NCI-H128 (cell line): ENCODE measurements around the gene FBXL17.

Source experiments
- DNase-seq: peaks from one replicate; lab custom pipeline; 2025; ENCODE audit not compliant: unreplicated experiment; lab: John Stamatoyannopoulos, UW

The FBXL17 gene

DNA sequence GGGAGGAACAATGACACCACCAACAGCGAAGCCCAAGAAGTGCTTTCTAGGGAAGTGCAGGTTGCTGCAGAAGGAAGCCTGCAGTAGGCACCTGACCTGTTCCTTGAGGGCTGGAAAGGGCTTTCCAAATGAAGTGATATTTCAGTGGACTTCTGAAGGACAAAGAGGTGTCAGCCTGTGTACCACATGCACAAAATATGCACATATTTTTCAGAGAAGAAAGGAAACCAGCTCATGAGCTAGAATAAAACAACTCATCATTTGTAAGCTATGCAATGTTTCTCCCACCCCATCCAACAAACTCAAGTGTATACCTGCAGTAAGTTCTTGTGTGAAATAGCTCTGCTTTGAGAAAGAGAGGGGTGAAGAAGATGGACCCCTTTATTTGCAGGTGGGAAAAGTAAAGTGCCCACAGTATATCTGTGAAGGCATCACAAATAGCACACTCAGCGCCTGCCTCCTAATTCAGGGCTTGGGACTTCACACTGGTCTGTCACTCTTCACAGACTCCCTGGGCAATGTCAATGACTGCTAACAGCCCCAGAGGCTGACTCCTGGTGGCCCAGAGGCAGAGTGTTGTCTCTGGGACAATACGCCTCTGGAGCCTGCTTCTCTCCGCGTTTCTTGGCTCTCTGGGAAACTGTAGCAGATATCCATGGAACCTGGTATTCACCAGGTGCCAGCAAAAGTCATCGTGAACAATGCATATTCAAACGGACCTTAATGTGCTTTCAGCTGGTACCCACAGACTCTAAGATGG, 513.1 kb downstream of the FBXL17 start:
- no peak for DNase-seq

DNA sequence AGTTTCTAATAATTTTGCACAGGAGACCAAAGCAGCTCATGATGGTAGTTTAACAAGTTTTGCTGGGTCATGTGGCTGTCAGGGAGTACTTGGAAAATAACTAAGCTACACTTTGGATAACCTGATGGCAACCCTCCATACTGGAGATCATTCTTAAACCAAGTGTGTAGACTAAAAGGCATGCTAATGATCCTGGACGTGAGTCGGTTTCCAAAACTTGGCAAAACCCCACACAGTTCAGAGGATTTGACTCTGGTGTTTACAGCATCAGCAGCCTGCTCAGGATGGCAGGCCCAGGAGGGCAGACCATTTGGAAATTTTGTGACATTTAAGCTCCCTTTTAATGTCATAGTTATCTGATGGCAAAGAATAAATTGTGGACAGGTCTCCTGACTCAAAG, 514.6 kb downstream of the FBXL17 start:
- DNase-seq, result no peak

DNA sequence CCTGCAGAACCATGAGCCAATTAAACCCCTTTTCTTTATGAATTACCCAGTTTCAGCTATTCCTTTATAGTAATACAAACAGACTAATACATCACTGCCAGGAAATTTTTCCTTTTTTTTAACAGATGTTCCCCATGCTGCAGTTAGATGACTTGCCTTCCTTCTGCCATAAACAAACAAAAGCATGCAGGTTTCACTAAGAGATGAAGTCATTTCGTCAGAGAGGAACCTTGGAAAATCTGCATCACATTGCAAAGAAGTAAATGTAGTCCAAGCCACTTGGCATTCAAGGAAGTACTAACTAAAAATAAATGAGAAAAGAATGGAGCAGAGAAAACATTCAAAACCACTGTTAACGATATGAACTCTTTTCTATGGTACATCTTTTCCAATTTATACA, 517.1 kb downstream of the FBXL17 start:
- DNase-seq, result no peak

DNA sequence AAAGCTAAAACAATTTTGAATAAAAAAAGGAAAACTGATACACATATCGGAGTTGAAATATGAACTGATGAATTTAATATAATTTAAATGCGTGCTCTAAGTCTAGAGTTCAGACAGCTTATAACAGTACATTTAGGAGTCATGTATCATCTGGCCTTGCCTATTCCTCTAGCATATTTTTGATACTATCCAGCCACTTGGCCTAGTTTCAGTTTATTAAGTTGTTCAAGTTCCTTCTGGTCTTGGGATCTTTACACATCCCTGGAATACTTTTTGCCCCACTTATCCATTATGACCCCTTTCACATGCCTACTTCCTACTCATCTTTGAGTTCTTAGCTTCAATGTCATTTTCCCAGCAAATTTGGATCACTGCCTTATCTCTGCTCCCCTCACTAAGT, 518.8 kb downstream of the FBXL17 start:
- no peak for DNase-seq

DNA sequence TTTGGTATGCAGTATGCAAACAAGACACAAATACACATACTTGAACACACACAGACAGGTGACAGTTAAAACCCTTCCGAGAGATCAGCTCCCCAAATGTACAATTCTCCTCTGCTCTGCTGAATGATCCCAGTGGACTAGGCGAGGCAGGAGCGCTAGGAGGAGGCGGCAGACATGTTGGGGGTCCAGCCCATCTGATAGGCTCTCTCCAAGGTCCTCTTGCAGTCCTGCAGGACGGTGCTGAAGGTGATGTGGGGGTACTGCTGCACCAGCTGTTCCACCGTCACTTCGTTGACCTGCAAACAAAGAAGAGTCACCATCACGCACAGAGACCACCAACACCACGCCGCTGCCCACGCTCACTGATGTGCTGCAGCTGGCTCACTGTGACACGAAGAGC, 520.3 kb downstream of the FBXL17 start:
- DNase-seq, result no peak

DNA sequence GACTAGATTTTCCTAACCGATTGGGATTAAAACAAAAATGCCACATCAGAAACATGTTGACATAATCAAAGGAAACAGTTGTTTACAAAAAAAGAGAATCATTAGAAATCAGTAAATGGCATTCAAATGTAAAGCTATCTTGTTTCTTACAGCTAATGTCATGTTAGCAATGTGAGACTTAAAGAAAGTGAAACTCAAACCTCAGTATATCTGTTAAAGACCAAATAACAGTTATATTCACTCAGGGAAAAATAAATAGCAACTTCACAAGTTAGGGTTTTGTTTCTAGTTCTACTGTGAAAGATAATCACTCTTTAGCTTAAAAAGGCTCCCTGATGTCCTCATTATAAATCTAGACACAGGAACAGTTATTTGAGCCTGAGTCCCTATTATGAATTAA, 521.9 kb downstream of the FBXL17 start:
- no peak for DNase-seq

DNA sequence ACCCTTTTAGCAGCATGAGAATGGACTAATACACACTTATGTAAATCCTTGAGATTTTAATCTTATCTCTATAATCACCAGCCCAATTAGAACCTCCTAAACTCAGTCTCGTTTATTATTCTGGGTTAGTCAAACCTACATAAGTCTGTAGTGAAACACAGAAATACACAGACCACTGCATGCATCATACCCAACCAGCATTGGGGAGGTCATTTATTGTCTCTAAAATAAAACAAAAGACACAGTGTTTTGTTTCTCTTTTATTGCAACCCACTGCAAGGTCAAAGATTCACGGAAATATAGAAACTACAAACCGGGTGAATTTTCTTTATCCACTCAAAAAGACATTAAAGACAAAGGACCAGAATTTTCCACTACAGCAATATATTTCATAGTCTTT, 523.1 kb downstream of the FBXL17 start:
- DNase-seq, result no peak

DNA sequence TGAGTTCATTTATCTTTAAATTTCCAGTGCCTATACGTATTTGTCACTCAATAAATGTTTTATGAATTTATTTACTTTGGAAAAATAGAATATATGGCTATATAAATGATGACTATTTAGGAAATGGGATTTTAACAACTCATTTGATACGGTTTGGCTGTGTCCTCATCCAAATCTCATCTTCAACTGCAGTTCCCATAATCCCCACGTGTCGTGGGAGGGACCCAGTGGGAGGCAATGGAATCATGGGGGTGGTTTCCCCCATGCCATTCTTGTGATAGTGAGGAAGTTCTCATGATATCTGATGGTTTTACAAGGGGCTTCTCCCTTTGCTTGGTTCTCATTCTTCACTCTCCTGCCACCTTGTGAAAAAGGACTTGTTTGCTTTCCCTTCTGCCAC, 523.6 kb downstream of the FBXL17 start:
- no peak for DNase-seq

DNA sequence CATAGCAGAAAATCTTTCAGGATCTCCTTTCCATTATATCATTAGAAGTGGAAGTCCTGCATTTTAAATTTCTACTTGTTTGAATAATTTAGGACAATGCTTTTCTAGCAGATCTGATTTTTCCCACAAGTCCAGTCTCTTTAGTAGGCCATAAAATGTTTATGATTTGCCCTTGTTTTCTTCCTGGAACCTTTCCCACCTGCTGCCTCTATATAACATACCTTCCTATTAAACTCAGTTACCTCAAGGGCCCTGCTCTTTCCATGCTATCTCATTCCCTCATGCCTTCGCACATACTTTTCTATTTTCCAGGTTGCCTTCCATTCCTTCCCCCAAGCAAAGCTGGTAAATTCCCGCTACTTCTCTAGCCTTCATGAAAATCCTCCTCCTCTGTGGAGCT, 524.1 kb downstream of the FBXL17 start:
- DNase-seq, result no peak

DNA sequence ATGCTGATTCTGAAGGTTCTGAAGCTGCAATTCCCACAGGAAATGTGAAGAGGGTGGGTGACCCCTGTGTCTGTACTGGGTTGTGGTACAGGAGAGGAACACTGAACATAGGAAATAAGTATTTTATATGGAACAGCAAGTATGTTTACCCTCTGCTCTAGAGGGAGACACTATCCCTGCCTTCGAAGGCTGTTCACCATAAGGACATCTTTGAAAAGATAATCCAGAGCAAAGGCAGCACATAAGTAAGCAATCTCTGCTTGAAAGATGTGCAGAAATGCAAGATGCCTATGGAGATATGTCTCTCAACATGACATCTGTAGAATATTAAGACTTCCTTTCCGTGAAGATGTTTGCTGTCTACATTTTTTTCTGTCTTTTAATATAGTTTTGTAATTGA, 526.7 kb downstream of the FBXL17 start:
- DNase-seq, result no peak

DNA sequence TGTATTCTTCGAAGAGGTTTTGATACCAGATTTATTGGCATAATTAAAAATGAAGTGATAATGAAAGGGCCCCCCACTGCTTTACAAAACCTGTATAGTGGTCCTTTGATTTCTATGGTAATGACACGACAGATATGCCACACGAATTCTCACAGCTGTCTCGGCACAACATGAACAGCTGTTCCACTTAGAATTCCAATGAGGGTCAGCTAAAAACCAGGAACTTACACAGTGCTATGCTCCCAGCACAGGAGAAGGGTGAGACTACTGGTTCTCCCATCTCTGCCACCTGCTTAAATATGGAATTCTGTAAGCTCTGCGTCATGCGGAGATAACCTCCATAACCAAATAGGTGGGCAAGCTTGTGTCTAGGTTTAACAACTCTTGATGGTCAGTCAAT, 528.2 kb downstream of the FBXL17 start:
- no peak for DNase-seq

DNA sequence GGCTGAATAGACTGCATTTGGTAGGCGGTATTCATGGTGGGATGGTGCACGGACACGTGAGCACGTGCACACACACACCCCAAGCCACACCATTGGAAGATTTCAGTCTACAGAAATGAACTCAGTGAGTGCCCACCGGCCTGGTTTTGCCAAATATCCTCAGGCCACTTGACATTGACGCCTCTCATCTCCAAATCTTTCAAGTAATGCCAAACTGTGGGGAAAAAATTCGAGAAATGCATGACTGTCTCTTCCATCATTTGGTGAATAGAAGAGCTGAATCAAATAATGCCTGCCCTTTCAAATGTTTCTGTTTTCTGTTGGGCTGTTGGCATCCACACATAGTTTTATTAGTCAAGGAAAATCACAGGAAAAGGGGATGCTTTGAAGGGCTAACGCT, 528.9 kb downstream of the FBXL17 start:
- DNase-seq, result no peak

DNA sequence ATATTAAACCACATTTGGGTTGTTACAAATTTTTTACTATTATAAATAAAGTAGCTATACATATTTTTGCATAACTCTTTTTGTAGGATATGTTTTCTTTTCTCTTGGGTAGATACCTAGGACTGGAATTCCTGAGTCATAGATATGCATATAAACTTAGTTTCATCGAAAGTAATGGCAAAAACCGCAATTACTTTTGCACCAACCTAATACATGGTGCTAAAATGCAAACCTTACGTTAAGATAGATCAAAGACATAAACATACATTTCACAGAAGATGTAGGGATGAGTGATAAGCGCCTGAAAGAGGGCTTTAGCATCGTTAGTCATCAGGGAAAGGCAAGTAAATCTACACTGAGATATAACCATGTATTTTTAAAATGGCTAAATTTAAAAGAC, 532.8 kb downstream of the FBXL17 start:
- no peak for DNase-seq

DNA sequence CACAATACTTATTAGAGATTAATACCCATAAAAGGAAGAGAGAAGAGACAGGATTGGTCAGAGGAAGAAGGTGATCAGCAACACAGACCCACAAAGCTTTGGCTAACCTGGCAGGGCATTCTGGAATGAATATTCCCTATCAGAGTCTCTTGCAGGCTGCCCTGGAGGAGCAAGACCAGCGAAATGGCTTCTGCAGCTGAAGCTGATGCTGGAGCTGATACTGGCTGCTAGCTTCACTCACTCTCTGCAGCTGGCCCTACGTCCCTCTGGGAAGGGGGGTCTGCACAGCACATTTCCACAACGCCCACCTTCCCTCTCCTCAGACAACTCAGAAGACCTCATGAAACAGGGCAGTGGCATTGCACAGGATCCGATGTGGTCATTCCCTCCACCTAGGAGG, 541.3 kb downstream of the FBXL17 start:
- DNase-seq, result no peak

DNA sequence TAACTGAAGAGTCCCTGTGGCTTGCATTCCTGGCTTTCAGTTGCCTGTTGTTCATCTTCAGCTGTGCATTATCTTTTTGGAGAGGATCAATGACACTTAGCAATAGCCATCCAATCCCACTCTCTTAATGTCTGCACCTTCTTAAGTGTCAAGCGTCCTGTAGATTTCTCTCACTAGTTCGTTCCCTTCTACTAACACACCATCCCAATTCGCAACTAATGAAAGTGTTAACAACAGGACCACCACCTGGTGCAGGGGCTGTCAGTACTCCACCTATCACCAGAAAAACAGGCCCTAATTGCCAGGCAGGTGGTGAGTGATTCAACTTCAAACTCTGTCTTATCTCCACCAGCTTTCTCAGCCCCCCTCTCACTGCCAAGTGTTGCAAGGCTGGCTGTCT, 541.7 kb downstream of the FBXL17 start:
- no peak for DNase-seq

DNA sequence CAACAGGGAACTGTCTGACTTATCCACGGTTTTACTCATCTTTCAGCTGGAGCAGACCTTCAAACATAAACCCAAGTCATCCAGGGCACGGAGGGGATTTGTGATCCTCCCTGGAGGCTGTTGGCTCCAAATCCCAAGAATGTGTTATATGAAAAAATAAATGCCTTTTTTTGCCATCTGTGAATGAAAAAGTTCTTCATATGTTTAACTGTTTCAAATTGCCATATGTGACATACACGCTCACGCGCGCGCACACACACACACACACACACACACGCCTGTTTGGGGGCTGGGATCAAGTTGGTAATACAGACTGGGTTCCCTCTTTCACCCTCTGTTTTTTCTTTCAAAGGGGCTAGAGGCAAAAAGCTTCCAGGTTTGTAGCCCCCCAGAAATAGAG, 546.8 kb downstream of the FBXL17 start:
- DNase-seq, result no peak

DNA sequence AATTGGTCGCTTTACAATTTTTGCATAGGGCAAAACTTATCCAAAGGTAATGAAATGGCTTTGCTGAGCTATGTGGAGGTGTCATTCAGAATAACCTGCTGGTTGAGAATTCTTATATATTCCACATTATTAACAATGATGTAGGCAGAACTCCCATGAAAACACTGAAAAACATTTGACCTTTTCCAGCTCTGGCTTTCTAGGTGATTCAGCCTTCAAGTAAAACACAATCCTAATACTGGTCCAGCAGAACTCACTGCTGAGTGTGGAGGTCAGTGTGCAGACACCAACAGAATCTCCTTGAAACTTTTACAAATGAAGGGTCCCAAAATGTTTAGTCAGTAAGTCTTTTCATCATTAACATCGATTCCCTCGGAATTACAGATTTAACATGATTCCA, 549.2 kb downstream of the FBXL17 start:
- no peak for DNase-seq

DNA sequence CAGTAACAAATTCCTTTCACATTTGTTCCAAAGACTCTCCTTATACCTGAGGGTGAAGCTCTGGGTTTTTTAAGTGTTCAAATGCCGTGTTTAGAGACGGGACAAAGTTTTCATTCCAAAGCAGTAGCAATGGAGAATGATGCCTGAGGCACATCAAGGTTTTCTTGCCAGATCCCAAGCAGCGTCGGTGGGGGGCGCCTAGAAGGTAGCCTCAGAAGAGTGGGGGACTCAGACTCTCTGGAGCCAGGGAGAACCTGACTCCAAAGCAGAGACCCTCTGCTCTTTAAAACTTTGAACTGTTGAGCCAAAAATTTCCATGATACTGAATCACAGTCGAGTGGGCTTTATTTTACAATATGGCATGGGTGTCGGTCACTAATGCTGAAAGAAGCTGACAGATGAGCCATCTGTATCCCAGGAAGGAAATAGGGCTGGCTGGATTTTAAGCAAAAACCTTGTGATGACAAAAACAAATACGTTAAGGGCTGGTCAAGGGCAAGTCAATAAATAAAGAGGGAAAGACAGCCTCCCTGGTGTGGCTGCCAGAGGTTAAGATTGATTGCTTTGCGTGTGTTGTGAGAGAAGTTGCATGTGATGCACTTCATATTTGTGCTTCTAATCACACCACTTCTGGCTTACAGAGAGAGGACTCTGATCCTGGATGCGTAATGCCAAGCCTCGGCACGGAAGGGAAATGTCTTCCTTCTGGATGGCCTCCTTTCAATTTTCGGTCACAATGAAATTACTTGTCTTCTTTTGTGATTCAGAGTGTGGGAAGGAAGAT, 550.1 kb downstream of the FBXL17 start:
- no peak for DNase-seq

DNA sequence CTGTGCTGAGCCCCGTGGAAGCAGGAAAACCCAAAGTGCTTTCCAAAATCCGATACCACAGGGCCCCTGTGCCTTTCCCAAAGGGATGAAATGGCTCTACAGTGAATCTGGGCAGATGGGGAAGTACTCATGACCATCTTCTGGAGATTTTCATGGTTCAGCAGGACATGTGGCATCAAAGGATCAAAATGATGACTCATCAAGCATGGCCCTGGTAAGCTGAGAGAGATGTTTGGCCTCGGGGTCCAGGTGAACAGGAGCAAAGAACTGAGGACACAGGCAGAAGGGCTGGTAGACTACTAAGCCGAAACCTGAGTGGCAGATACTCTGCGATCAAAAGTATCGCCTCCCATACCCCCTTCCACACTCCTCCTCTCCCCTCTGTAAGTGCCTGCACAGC, 551.1 kb downstream of the FBXL17 start:
- no peak for DNase-seq

DNA sequence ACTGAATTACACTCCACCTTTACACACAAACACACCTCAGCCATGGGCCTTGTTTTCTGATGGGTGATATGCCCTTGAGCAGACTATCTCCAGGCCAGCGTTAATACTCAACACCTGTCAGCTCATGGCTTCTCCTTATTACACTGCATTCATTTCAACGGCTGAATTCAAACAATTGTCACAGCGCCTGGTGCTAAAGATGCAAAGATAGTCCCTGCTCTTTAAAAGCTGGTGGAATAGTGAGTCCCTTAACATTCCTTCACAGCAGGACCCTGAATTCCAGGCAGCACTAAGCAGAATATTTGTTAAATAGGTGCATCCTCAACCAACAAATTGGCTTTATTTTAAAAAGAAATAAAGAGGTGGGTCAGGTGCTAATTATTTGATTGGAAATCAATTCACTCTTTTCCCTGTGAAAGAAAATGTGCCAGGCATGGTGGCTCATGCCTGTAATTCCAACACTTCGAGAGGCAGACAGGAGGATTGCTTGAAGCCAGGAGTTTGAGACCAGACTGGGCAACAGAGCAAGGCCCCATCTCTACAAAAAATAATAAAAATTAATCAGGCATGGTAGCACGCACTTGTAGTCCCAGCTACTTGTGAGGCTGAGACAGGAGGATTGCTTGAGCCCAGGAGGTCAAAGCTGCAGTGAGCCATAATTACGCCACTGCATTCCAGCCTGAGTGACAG, 555.4 kb downstream of the FBXL17 start:
- DNase-seq, result no peak

DNA sequence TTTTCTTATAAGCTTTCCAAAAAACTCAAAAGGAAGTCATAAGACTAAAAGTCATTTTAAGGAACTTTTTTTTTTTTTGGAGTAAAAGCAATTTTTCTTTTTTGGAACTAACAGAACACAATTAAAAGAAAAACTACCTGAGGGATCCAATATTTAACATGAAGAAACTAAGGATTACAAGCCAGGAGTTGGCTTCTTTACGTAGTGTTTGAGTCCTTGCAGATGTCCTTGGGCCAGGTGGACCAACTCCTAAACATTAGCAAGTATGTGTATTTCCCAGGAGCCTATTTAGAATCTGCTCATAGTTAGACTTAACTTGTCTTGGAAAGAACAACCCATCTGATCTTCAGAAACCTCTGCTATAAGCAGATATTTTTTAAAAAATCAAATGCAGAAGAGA, 557.1 kb downstream of the FBXL17 start:
- no peak for DNase-seq

DNA sequence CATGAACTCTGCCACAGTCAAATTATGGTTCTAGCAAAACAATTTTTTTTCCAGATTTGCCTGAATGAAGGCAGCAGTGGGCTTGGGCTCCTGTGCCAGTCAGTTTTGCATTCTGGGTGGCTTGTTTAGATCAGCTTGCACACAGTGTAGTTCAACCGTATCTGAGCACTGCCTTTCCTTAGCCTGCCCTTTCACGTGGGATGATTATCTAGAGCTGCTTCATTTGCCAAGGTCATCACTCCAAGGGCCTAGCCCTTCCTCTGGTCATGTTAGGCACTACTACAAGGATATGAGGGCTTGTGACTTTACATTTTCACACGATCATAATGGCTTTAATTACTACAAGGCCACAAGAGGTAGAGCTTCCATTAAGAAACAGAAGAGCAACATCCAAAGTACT, 560.6 kb downstream of the FBXL17 start:
- DNase-seq, result no peak
